Measurements from ENCODE around the gene COL1A1. TPM values are rescaled to one million over a fixed set of nuclear protein-coding genes. Genes with fewer than 3 reads are reported as not detected.
A peak's percentile ranks its signal among the peaks of the same experiment; 100 is the strongest.

The COL1A1 gene
- polyA plus RNA-seq, 3 donors = not detected

DNA sequence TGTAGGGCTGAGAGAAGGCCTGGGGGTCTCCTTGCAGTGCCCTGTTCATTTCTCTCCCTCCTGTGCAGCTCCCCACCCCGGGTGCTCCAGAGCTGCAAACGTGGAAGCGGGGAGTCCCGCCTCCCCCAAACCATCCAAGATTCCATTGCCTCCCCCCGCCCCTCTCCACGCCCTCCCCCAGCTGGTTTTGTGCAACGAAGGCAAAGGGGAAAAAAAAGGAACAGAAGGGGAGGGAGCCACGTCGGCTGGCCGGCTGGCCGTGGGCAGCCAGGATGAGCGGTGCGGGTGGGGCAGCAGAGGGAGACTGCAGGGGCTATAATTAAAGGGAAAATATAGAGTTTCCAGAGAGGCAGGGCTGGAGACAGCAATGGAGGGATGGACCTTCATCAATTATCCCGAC lies 1.7 kb upstream of the COL1A1 start:
- H3K9me3 Mint-ChIP-seq = peaks cover 0 to 14% (median 6%) of the 10 kb centered on the region in 7 donors
- no peak overlapping the region for H3K4me2 ChIP-seq (replicated peaks; ENCODE audit: extremely low read depth, low read length, poor library complexity, severe bottlenecking)
- peaks cover 62 to 90% (median 77%) of the 10 kb centered on the region in 3 donors for H3K27me3 Mint-ChIP-seq (ENCODE audit: low read depth in 3 of 3)
- H3K79me2 ChIP-seq (ENCODE audit: insufficient read depth, low read length) = no peaks in the 10 kb centered on the region
- H3K4me1 Mint-ChIP-seq = peaks cover 24% of the 10 kb centered on the region
- H3K27ac Mint-ChIP-seq = no peak overlapping the region
- H3K27me3 ChIP-seq (ENCODE audit: control insufficient read depth in 2 of 2, insufficient read depth in 2 of 2, low read length in 2 of 2) = peaks cover 18 to 51% of the 10 kb centered on the region in 2 donors
- peaks cover 5 to 8% of the 10 kb centered on the region in 2 donors for H3K36me3 Mint-ChIP-seq
- TF ChIP-seq, protein P1, sequence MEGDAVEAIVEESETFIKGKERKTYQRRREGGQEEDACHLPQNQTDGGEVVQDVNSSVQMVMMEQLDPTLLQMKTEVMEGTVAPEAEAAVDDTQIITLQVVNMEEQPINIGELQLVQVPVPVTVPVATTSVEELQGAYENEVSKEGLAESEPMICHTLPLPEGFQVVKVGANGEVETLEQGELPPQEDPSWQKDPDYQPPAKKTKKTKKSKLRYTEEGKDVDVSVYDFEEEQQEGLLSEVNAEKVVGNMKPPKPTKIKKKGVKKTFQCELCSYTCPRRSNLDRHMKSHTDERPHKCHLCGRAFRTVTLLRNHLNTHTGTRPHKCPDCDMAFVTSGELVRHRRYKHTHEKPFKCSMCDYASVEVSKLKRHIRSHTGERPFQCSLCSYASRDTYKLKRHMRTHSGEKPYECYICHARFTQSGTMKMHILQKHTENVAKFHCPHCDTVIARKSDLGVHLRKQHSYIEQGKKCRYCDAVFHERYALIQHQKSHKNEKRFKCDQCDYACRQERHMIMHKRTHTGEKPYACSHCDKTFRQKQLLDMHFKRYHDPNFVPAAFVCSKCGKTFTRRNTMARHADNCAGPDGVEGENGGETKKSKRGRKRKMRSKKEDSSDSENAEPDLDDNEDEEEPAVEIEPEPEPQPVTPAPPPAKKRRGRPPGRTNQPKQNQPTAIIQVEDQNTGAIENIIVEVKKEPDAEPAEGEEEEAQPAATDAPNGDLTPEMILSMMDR (IDR thresholded peaks at IDR 0.05) = no peak
- H3K27ac ChIP-seq (ENCODE audit: low read depth in 1 of 2, low read length in 2 of 2) = no peak overlapping the region
- no peaks in the 10 kb centered on the region for H4K20me1 ChIP-seq (ENCODE audit: insufficient read depth, low read length)
- intact Hi-C loops (cut with micrococcal nuclease) = no loop called here
- peaks cover 17 to 24% of the 10 kb centered on the region in 2 donors for H3K4me1 ChIP-seq (ENCODE audit: control insufficient read depth in 1 of 2, insufficient read depth in 2 of 2, low read length in 2 of 2)
- no peak overlapping the region for H3K4me3 ChIP-seq (replicated peaks in 1 of 3; ENCODE audit: low read depth in 2 of 3, low read length in 3 of 3)
- H2AFZ ChIP-seq (ENCODE audit: insufficient read depth, low read depth, low read length, poor library complexity, severe bottlenecking) = no peak overlapping the region
- 83% methylated on average over 3 of the region's 14 CpGs for WGBS (ENCODE audit: insufficient coverage)
- H3K36me3 ChIP-seq (replicated peaks in 1 of 2; ENCODE audit: control insufficient read depth in 1 of 2, insufficient read depth in 2 of 2, low read length in 2 of 2) = no peaks in the 10 kb centered on the region
- DNase-seq = no peak
- no peak overlapping the region for H3K9ac ChIP-seq (ENCODE audit: insufficient read depth, low read length, poor library complexity, severe bottlenecking)
- peaks cover 0 to 4% of the 10 kb centered on the region in 2 donors for H3K9me3 ChIP-seq (replicated peaks in 1 of 2; ENCODE audit: control insufficient read depth in 1 of 2, insufficient read depth in 1 of 2, low read length in 2 of 2)
- peak overlapping the region in 1 of 2 donors; percentile 69 for H3K4me3 Mint-ChIP-seq

DNA sequence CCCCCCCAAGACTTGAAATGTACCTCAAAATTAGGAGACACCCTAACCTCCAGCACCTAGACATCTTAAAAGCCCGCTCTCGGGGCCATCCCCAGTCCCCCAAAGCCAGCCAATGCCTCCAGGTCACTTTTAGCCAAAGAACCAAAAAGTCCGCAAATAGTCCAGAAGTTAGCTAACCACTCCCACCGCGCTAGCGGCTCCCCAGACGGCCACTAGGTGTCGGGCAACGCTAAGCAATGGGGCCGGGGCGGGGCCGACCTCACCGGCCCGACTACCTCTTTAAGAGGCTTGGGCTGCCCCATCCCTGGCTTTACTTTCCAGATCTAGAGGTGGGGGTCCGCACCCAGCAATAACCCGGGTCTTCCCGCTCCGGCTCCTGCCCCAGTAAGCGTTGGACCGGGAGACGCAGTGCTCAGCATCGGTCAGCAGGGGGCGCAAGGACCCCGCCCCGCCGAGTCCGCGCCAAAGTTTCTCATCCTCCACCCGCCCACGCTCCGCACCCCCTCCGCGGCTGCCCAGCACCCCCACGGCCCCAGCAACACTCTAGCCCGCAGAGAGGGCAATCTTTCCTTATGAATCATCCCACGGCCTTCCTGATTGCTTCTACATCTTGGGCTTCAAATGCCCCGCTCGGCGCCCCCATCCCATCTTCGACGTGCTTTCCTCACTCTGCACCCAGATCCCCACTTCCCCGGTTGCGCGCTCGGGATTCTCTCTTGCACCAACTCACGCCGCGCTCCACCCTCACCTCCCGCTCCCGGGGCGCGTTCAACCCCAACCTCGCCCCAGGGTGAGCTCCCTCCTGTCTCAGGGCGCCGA lies 765 bp downstream of the COL1A1 start:
- peak; percentile 76 to 82 (median 77) for DNase-seq
- H3K79me2 ChIP-seq (ENCODE audit: insufficient read depth, low read length) = no peaks in the 10 kb centered on the region
- WGBS (ENCODE audit: insufficient coverage) = under 1% methylated on average over 55 of the region's 55 CpGs
- Mint-ChIP-seq H3K36me3 (peaks cover 5 to 8% of the 10 kb centered on the region in 2 donors), H3K4me1 (peaks cover 19% of the 10 kb centered on the region), H3K9me3 (peaks cover 0 to 14% (median 6%) of the 10 kb centered on the region in 7 donors), H3K27me3 (ENCODE audit: low read depth in 3 of 3) (peaks cover 62 to 84% (median 65%) of the 10 kb centered on the region in 3 donors), H3K4me3 (peak overlapping the region; percentile 77 to 90), H3K27ac (peak overlapping the region in 4 of 7 donors; percentile 62 to 79 (median 70))
- H3K4me3 ChIP-seq (replicated peaks in 1 of 3; ENCODE audit: low read depth in 2 of 3, low read length in 3 of 3) = peak overlapping the region; percentile 7 to 77 (median 43)
- intact Hi-C loops (cut with micrococcal nuclease) = loop anchor here (1.0 to 2.0 kb wide), 2 partner anchors 70 to 97 kb away; no protein-coding TSS in a partner anchor
- H3K9me3 ChIP-seq (replicated peaks in 1 of 2; ENCODE audit: control insufficient read depth in 1 of 2, insufficient read depth in 1 of 2, low read length in 2 of 2) = peaks cover 0 to 4% of the 10 kb centered on the region in 2 donors
- H3K4me1 ChIP-seq (ENCODE audit: control insufficient read depth in 1 of 2, insufficient read depth in 2 of 2, low read length in 2 of 2) = peaks cover 17 to 20% of the 10 kb centered on the region in 2 donors
- no peaks in the 10 kb centered on the region for H4K20me1 ChIP-seq (ENCODE audit: insufficient read depth, low read length)
- H3K36me3 ChIP-seq (replicated peaks in 1 of 2; ENCODE audit: control insufficient read depth in 1 of 2, insufficient read depth in 2 of 2, low read length in 2 of 2) = no peaks in the 10 kb centered on the region
- TF ChIP-seq, protein P1 (IDR thresholded peaks at IDR 0.05) = peak; percentile 100
- no peak overlapping the region for H3K27ac ChIP-seq (ENCODE audit: low read depth in 1 of 2, low read length in 2 of 2)
- H3K27me3 ChIP-seq (ENCODE audit: control insufficient read depth in 2 of 2, insufficient read depth in 2 of 2, low read length in 2 of 2) = peaks cover 18 to 54% of the 10 kb centered on the region in 2 donors
- peak overlapping the region; percentile 82 for H3K4me2 ChIP-seq (replicated peaks; ENCODE audit: extremely low read depth, low read length, poor library complexity, severe bottlenecking)
- peak overlapping the region; percentile 48 for H3K9ac ChIP-seq (ENCODE audit: insufficient read depth, low read length, poor library complexity, severe bottlenecking)
- peak overlapping the region; percentile 83 for H2AFZ ChIP-seq (ENCODE audit: insufficient read depth, low read depth, low read length, poor library complexity, severe bottlenecking)

Measured in CD14-positive monocyte (primary cell).